Ramos (cell line): ENCODE measurements around the gene MAN1B1.

Experiments used
- in situ Hi-C: fragments of 300-500 bp; cut with MboI; formaldehyde crosslinking; loops from one replicate; pipeline ENCODE4 v1.14.3; 2022; ENCODE audit warnings: low sequenced_read_pairs; ENCODE audit not compliant: unreplicated experiment

MAN1B1 gene

DNA sequence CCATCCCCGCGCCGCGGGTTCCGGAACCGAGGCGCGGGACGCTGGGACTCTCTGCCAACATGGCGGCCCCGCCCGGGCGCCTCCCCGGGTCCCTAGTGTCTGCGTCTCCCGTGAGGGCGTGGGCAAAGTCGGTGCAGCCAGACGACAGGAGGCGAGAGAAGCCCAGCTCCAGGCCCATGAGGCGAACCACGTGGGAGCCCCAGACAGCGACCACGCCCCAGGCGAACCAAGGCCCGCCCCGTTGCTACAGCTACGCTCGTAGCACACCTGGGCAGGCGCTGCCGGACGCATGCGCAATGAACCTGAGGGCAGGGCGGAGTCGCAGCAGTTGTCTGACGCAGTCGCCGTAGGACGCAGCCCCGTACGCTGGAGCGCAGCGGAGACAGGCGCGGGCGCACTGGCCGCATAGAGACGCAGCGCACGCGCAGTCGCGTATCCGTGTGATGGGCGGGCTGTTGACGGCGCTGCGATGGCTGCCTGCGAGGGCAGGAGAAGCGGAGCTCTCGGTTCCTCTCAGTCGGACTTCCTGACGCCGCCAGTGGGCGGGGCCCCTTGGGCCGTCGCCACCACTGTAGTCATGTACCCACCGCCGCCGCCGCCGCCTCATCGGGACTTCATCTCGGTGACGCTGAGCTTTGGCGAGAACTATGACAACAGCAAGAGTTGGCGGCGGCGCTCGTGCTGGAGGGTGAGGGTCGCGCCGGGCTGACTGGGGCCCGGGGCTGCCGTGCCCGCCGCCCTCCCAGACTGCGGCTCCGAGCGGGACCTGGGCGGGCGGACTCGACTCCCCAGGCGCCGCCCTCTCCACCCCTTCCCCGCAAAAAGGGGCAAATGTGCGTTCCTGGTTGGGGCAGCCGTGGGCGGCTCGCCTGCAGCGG lies at the start of gene MAN1B1:
Gene MAN1B1 (plus strand): TSS at position 455 of the 878 bp plus-strand sequence. CDS start 15 bp downstream, at position 470.
- in situ Hi-C loops: no loop called here

DNA sequence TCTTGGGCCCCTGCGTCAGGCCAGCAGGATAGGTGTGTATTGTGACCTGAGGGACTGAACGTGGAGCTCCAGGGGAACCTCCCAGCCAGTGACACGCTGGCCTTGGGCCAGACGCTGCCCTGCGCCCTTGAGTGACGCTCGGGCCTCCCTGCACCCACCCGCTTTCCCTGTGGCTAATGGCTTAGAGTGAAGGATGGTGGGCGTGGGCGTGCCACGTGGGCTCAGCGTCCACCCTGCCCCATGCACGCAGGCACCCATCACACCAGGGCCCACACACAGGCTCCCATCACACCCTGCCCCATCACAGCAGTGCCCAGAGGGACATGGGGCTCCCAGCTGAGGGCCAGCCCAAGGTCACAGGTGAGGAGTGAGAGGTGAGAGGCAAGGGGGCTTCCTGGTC lies 49.8 kb upstream of the MAN1B1 start:
- in situ Hi-C loops: loop anchor here (5.0 kb wide), 1 partner anchor 245 kb away; the partner anchor contains the start of gene TMEM141

DNA sequence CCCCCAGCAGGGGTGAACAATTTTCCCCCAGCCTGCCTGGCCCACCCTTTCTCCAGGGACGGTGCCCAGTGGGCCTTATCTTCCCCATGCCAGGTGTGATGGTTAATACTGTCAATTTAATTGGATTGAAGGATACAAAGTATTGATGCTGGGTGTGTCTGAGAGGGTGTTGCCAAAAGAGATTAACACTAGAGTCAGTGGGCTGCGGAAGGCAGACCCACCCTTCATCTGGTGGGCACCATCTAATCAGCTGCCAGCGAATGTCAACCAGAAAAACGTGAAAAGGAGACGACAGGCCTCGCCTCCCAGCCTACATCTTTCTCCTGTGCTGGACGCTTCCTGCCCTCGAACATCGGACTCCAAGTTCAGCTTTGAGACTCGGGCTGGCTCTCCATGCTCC lies 49.3 kb upstream of the MAN1B1 start:
- in situ Hi-C loops: loop anchor here (5.0 kb wide), 1 partner anchor 245 kb away; the partner anchor contains the start of gene TMEM141

DNA sequence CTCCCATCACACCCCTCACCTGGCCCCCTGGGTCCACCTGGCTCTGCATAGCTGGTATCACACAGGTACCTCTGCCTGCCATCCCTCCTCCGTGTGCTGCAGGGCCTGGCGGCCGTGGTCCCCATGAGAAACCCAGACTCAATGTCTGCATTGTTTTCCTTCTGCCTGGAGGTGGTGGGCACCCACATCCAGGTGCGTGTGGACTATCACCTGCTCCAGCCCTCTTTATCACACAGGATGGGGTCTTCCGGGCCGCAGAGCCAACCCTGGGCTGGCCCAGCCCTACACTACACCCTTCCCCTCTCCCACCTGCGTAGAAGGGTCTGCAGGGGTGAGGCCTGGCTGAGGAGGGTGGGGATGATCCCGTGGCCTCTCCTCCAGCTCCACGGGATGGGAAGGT lies 47.9 kb upstream of the MAN1B1 start:
- in situ Hi-C loops: loop anchor here (5.0 kb wide), 1 partner anchor 247 kb away; the partner anchor contains the start of gene TMEM141

DNA sequence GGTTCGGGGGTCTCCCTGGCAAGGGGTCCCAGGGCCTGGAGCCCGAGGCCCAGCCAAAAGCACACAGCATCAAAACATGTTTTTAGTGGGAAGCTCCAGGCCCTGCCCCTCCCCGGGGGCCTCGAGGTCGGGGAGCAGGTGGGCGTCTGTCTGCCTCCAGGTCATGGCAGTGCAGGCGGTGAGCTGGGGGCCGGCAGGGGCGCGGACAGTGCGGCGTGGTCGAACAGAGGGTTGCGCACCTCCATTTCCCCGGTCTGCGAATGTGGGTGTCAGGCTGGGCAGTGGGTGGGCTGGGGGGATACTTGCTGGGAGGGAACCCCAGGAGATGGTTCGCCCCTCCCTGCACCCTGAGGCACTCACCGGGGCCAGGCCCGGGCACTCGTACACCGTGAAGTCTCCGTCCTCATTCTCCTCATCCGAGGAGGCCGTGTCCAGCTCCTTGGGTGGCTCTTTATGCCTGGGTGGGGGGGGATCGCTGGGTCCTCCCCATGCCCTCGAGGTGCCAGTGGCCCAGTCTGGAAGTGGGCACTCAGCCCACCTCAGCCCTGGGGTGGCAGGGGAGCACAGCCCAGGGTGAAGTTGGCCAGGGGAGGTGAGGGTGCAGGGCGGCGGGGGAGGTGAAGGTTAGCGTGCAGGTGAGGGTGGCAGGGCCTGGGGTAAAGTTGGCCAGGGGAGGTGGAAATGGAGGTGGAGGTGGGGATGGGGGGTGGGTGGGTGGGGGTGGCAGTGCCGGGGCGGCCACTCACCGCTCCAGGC lies 47.0 kb upstream of the MAN1B1 start:
- in situ Hi-C loops: loop anchor here (5.0 kb wide), 1 partner anchor 247 kb away; the partner anchor contains the start of gene TMEM141

DNA sequence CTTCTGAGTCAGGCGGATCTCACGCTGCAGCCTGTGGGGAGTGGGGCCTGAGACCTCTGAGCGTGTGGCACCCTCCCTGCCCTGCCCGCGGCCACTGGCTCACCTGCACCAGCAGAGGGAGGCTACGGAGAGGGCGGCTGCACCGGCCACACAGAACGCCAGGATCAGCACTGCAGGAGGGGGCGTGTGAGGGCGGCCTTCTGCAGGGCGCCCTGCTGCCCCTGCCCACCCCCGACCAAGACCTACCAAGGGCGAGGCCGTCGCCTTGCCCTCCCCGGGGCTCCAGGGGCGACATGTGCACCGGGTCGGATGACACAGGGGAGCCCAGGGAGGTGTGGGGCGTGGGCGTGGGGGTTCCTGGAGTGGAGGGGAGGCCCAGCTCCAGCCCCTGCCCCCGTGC lies 46.2 kb upstream of the MAN1B1 start:
- in situ Hi-C loops: no loop called here

DNA sequence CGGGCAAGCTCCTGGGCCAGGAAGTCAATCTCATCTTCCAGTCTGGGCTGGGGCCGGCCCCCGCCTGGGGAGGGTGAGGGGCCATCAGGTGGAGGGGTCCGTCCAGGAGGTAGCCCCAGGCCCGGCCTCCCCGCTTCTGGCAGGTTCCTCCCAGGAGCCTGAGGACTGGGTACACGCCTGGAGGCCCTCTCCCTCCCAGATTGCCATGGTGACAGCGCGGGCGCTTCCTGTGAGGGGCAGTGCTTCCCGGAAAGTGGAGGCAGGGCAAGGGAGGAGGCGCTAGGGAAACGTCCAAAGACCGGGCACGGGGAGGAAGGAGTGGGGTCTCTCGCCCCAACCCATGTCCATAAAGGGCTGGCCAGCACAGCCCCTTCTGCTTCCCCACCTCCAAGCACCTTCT lies 45.7 kb upstream of the MAN1B1 start:
- in situ Hi-C loops: no loop called here

DNA sequence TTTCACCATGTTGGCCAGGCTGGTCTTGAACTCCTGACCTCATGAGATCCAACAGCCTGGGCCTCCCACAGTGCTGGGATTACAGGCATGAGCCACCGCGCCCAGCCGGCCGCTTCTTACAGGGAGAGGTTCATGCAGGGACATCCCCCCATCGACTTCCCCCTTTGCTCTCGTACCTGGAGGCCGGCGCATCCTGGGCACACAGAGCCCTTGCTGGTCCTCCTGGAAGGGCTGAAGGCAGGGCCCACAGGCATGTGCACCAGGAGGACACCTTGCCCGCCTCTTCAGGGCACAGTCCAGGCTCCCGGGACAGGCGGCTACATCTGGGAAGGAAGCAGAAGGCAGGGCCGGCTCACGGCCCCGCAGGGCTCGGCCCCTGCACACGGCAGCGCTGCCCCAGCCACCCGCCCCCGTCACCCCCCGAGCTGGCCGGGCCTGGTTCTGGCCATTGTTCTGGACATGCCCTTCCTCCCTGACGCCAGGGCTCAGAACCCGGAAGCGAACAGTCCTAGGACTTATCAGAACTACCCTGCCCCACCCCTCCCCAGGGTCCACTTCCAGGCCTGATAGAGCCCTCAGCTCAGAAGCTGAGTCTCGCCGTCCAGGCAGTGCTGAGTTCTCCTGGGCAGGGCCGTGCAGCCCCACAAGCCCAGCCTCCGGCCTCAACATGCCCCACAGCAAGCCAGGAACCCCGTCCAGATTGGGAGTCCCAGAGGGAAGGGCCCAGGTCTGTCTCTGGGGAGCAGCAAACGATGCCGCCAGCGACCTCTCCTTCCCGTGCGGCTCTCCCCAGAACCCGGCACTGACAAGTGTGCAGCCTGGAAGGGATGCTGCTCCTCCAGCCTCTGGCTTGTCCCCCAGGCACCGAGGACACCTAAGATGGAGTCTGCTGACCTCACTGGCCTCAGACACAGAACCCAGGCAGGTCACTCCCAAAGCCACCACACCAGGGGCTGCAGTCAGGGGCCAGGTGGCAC lies 43.7 kb upstream of the MAN1B1 start:
- in situ Hi-C loops: no loop called here

DNA sequence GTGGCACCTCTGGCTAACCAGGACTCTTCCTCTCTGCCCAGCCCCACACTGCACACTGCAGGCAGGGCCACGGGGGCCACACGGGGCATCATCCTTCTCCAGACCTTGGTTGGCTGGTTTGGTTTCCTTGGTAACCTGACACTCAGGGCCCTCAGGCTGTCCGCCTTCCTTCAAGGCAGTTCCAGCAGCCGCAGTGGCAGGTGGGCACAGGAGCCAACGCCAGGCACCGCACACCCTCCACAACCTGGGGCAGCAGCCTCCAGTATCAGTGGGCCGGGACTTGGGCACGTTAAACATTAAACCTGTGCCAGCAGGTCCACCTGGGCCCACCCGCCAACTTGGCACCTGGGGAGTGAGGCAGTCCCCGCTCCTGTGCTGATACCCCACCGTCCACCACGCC lies 42.7 kb upstream of the MAN1B1 start:
- in situ Hi-C loops: no loop called here

DNA sequence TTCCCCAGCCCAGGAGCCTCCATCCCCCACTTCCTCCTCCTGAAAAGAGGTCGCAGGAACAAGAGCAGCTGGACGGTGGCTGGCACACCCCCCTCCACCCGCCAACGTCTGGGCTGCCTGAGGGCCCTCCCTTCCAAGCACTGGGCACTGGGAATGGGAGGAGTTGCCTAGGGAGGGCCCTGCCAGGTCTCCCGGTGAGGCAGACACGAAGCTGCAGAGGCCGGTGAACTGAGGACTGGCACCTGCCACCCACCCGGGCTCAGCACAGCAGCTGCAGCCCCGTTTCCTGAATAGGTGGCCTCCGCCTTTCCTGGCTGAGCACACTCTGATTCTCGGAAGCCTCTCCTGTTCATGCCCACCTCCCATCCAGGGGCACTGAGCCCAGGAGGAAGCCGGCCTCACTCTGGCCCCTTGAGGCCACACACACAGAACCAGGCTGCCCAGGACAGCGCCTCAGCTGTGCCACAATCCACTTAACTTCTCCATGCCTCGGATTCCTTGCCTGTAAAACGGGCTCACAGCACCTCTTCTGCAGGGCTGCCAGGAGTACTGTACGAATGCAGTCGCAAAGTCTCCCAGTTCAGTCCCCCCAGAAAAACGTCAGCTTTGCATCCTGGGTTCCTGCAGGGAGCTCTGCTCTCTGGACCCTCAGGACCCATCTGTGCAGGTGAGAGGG lies 42.1 kb upstream of the MAN1B1 start:
- in situ Hi-C loops: loop anchor here (5.0 kb wide), 1 partner anchor 183 kb away; the partner anchor contains the start of genes CYSRT1 and RNF224

DNA sequence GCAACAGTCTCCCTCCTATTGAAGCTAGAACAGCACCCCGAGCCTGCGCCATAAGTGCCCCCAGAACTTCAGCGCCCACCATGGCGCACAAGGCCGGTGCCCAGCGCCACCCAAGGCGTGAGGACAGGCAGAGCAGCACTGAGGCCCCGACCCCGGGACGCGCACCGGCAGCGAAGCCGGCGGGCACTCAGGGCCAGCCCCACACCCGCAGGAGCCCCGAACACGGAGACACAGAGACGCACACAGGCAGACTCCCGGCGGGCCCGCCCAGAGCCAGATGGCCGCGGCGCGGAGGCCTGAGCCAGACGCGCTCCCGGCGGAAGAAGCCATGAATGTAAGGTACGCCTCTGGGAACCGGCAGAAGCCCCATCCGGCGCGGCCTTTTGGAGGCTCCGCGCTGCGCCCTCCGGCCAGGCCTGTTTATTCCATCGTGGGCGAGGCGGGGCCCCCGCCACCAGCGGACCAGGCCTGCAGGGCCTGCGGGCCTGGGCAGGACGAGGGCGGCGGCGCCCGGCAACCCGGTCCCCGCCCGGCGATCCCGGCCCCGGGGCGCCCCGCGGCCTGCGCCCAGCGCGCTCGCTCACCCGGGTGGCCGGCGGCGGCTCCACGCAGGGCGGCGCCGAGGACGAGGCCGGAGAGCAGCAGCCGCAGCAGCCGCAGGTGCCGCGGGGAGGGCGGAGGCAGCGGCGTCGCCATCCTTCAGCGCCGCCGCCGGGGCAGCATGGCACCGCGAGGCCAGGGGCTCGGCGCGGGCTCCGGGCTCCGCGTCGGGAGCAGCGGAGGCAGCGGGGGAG lies 41.3 kb upstream of the MAN1B1 start:
- in situ Hi-C loops: loop anchor here (5.0 kb wide), 1 partner anchor 182 kb away; the partner anchor contains the start of genes CYSRT1 and RNF224

DNA sequence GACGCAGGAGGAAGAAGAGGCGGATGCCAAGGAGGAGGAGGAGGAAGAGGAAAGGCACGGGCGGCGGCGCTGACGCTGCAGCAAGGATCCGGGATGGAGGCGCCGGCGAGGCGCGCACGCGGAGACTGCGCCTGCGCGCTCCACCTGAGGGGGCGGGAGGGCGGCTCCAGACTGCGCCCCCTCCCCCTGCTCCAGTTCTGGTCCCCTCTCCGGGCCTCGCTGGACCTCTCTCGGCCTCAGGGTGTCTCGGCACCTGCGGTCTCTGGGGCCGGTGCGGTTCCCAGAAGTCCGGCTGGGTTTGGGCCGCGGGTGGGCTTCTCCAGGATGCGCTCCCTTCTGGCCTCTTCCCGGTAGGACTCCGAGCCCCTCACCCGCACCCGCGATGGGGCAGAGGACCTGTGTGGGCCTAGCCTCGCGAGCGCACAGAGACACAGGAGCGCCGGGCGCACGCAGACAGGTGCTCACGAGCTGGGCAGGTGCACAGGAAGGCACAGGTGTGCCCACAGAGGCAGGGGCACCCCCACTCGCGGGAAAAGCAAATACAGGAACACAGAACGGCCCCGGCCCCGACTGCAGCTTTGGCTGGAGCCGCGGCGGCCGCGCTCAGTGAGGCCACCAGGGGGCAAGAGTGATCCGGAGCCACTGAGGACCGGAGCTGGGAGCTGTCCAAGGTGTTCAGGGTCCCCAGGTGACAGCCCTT lies 40.5 kb upstream of the MAN1B1 start, which contains the start of gene NPDC1:
Gene NPDC1 (minus strand): TSS at position 90 of the 700 bp plus-strand sequence. CDS start 188 bp downstream, outside the sequence.
- in situ Hi-C loops: loop anchor here (5.0 kb wide), 1 partner anchor 181 kb away; the partner anchor contains the start of genes CYSRT1 and RNF224

DNA sequence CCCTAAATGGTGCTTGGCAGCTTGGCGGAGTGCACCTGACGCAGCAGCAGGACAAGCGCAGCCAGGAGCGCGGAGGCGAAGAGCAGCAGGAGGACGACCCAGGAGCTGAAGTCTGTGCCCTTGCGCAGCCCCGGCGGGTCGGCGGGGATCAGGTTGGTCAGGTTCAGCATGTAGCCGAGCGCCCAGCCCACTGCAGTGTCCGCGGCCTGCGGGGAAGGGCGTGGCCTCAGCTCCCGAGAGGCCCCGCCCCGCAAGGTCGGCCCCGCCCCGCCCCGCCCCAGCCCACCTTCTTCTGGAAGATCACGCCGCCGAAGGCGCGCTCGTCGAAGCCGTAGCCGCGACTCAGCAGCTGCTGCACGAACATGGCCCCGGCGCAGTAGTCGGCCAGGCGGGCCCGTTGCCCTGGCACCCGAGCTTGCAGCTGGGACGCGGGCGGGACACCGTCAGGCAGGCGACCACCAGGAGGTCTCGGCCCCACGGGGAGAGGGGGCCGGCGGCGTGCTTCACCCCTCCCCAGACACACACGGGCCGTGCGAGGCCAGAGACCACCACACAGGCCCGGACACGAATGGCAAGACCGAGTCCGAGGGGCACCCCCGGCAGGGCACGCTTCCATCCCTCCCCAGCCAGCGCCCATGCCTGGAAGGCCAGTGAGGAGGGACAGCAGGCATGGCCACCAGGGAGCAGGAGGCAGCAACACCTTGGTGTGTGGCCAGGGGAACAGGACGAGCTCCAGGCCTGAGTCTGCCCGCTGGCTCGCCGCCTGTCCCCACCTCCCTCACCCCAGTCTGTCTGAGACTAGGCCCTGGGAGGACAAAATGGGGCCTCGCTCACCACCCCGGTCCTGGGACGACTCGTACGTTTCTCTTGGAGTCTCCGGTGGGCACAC lies 37.9 kb upstream of the MAN1B1 start:
- in situ Hi-C loops: loop anchor here (5.0 kb wide), 1 partner anchor 178 kb away; the partner anchor contains the start of genes CYSRT1 and RNF224

DNA sequence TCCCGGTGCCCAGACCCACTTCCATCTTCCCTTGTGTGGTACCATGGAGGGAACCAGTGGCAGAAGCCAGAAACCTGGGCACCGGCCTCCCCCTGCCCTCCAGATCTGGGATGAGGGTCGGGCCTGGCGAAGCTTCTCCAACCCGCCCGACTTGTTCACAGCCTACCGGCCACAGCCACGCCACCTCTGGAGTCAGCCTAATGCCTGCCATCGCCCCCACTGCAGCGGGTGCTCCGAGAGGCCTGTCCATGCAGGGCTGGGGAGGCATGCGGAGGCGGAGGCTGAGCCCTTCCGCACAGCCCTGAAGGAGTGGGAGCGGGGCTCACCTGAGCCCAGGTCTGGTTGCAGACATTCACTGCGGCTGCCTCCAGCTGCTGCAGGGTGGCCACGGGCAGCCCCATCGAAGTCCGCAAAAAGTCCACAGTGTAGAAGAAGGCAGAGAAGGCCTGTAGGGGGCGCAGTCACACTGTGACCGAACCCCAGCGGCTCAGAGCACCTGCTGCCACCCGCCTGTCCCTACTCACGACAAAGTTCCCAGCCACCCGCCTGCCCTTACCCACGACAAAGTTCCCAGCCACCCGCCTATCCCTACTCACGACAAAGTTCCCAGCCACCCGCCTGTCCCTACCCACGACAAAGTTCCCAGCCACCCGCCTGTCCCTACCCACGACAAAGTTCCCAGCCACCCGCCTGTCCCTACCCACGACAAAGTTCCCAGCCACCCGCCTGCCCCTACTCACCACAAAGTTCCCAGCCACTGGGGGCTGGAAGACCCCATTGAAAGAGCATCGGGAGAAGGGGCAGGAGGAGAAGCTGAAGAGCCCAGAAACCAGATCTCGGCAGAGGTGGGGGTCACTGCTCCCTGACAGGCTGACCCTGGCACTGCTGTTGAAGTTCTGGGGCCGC lies 37.0 kb upstream of the MAN1B1 start:
- in situ Hi-C loops: loop anchor here (5.0 to 25.0 kb wide), 2 partner anchors 178 to 388 kb away; partner anchors contain the start of genes CYSRT1, ENTPD8 and RNF224

DNA sequence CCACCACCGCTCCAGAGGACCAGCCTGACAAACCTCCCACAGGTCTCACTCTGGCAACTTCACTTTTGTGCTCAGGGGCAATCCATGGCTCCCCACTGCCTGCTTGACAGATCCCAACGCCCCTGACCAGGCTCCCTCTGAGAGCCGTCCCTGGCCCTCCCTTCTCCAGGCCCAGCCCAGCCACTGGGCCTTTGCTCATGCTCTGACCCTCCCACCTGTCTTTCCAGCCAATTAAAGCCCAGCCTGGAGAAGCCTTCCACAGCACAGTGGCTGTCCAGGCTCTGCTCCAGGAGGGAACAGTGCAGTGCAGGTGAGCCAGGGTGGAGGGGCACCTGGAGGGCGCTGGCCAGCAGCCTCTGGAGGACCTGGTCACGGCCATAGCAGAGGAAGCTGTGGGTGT lies 36.2 kb upstream of the MAN1B1 start:
- in situ Hi-C loops: loop anchor here (25.0 kb wide), 1 partner anchor 387 kb away; the partner anchor contains the start of gene ENTPD8
